Keratinocyte (primary cell): ENCODE data around the gene SLC12A1.

Source experiments
- EZH2 ChIP-seq: IDR thresholded peaks from one replicate; pipeline ENCODE4 v1.6.1; 2012; ENCODE audit warnings: inconsistent platforms, mild to moderate bottlenecking, low read length, moderate library complexity
- TF ChIP-seq, protein P1 (sequence below), 3 experiments: IDR thresholded peaks in 1 of 3; conservative IDR thresholded peaks in 1 of 3; optimal IDR thresholded peaks in 1 of 3; 2 replicates in 2 of 3; 3 replicates in 1 of 3; pipeline versions ENCODE3 to v1.5.1; 2011; ENCODE audit warnings: low read length in 3 of 3, mild to moderate bottlenecking in 3 of 3, moderate library complexity in 2 of 3, control low read depth in 1 of 3, inconsistent platforms in 1 of 3; ENCODE audit not compliant: insufficient read depth in 2 of 3; ENCODE audit errors: extremely low read depth in 1 of 3

DNA sequence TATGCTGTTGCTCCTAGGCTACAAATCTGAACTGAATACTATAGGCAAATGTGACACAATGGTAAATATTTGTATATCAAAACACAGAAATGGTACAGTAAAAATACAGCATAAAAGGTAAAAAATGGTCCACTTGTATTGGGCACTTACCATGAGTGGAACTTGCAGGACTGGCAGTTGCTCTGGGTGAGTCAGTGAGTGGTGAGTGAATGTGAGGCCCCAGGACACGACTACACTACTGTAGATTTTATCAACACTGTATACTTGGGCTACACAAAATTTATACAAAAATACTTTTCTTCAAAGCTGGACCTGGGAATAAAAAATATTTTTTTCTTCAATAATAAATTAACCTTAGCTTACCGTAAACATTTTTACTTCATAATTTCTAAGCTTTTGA is 83.5 kb downstream of the SLC12A1 start:
- TF ChIP-seq, protein P1, sequence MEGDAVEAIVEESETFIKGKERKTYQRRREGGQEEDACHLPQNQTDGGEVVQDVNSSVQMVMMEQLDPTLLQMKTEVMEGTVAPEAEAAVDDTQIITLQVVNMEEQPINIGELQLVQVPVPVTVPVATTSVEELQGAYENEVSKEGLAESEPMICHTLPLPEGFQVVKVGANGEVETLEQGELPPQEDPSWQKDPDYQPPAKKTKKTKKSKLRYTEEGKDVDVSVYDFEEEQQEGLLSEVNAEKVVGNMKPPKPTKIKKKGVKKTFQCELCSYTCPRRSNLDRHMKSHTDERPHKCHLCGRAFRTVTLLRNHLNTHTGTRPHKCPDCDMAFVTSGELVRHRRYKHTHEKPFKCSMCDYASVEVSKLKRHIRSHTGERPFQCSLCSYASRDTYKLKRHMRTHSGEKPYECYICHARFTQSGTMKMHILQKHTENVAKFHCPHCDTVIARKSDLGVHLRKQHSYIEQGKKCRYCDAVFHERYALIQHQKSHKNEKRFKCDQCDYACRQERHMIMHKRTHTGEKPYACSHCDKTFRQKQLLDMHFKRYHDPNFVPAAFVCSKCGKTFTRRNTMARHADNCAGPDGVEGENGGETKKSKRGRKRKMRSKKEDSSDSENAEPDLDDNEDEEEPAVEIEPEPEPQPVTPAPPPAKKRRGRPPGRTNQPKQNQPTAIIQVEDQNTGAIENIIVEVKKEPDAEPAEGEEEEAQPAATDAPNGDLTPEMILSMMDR (optimal IDR thresholded peaks at IDR 0.05 in 1 of 3, IDR thresholded peaks at IDR 0.05 in 1 of 3, conservative IDR thresholded peaks at IDR 0.05 in 1 of 3; ENCODE audit: extremely low read depth in 1 of 3, insufficient read depth in 2 of 3, low read length in 3 of 3), result no peak
- TF ChIP-seq EZH2, result no peak
